GM12865 (cell line): Measurements from ENCODE around the gene OTUD3.
"Not testable (repeated sequence)": the region's sequence is repeated elsewhere in the genome, so short reads cannot be mapped to it uniquely, and the experiment has no call there.

Experiments used
- DNase-seq: peaks from one replicate; pipeline ENCODE4 v3.0.0; 2010; ENCODE audit warnings: low read depth
- H3K4me3 ChIP-seq: 2 replicates; pipeline ENCODE4 v1.5.1; 2011; ENCODE audit warnings: mild to moderate bottlenecking, low read depth, low read length, control low read depth
- CTCF ChIP-seq: IDR thresholded peaks from 2 replicates; pipeline ENCODE4 v1.5.1; 2011; ENCODE audit warnings: low read length, control low read depth, low read depth, inconsistent platforms; ENCODE audit not compliant: insufficient read depth; ENCODE audit errors: missing control alignments

Gene OTUD3

GRCh38 chr1:19878637-19878985 lies 3.6 kb upstream of the OTUD3 start:
- H3K4me3 ChIP-seq = no peak overlapping the region
- TF ChIP-seq CTCF = no peak
- DNase-seq = no peak

- H3K4me3 ChIP-seq = no peak overlapping the region
- DNase-seq = no peak
These were observed 3.0 kb upstream of the OTUD3 start for GRCh38 chr1:19879227-19879626.

GRCh38 chr1:19879661-19880060 lies 2.5 kb upstream of the OTUD3 start:
- no peak overlapping the region for H3K4me3 ChIP-seq
- no peak for TF ChIP-seq CTCF
- no peak for DNase-seq

More at GRCh38 chr1:19879227-19879626, 3.0 kb upstream of the OTUD3 start:
- no peak for TF ChIP-seq CTCF

- not testable (repeated sequence) for H3K4me3 ChIP-seq, DNase-seq
These were observed 1.4 kb upstream of the OTUD3 start for GRCh38 chr1:19880841-19881240.

- no peak for TF ChIP-seq CTCF
- H3K4me3 ChIP-seq = no peak overlapping the region
These were observed 2.1 kb downstream of the OTUD3 start for GRCh38 chr1:19884312-19884711.

GRCh38 chr1:19885821-19886220 lies 3.6 kb downstream of the OTUD3 start:
- H3K4me3 ChIP-seq = no peak overlapping the region
- TF ChIP-seq CTCF = no peak
- no peak for DNase-seq

More at GRCh38 chr1:19884312-19884711, 2.1 kb downstream of the OTUD3 start:
- no peak for DNase-seq

GRCh38 chr1:19888112-19888511 lies 5.9 kb downstream of the OTUD3 start:
- no peak for DNase-seq
- no peak for TF ChIP-seq CTCF
- H3K4me3 ChIP-seq = no peak overlapping the region
